GM18951 (cell line): ENCODE measurements around the gene NOL8.

Source experiments
- POLR2A ChIP-seq: IDR thresholded peaks from 4 replicates; pipeline ENCODE4 v1.6.1; 2011; ENCODE audit warnings: mild to moderate bottlenecking; ENCODE audit not compliant: insufficient read length, insufficient read depth; ENCODE audit errors: extremely low read depth
- in situ Hi-C: fragments of 300-500 bp; cut with MboI; formaldehyde crosslinking; loops from one replicate; pipeline ENCODE4 v1.12.0; 2022; ENCODE audit warnings: low sequenced_read_pairs, mixed read lengths, inconsistent platforms; ENCODE audit not compliant: unreplicated experiment

NOL8 gene

DNA sequence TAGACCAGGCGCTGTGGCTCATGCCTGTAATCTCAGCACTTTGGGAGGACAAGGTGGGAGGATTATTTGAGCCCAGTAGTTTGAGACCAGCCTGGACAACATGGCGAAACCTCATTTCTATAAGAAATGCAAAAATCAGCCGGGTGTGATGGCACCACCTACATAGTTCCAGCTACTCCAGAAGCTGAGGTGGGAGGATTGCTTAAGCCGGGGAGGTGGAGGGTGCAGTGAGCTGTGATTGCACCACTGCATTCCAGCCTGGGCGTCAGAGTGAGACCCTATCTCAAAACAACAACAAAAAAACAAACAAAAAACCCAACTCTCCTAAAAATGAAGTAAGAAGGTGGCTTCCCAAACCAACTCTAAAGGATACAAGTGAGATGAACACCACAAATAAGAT, 54.6 kb downstream of the NOL8 start:
- in situ Hi-C loops = loop anchor here (25.0 kb wide), 1 partner anchor 133 kb away; no protein-coding TSS in a partner anchor
- no peak for TF ChIP-seq POLR2A

GRCh38 chr9:92266486-92266885, 58.7 kb downstream of the NOL8 start:
- TF ChIP-seq POLR2A = no peak
- in situ Hi-C loops = loop anchor here (25.0 kb wide), 1 partner anchor 129 kb away; no protein-coding TSS in a partner anchor

- in situ Hi-C loops = loop anchor here (25.0 kb wide), 1 partner anchor 128 kb away; no protein-coding TSS in a partner anchor
- TF ChIP-seq POLR2A = no peak
Observed at GRCh38 chr9:92265154-92265553, 60.0 kb downstream of the NOL8 start.

- no peak for TF ChIP-seq POLR2A
- in situ Hi-C loops = loop anchor here (25.0 kb wide), 1 partner anchor 126 kb away; no protein-coding TSS in a partner anchor
Observed at GRCh38 chr9:92263131-92263530, 62.0 kb downstream of the NOL8 start.

DNA sequence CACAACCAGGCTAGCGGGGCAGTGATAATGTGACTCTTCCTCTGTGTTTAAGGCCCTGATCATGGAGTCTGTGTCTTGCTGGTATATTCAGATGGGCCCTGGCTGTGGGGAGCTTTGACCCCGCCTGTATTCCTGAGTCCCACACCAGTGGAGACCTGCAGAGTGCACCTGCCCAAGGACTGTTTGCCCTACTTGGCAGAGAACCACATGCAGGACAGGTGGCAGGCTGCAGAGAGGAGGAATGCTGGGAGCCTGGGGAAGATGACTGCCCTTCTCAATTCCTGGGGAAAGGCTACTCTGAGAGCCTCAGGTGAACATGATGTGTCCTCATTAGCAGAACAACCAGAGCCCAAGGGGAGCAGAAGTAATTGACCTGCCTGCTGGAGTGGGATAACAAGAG, 67.8 kb downstream of the NOL8 start:
- no peak for TF ChIP-seq POLR2A
- in situ Hi-C loops = loop anchor here (25.0 kb wide), 1 partner anchor 120 kb away; no protein-coding TSS in a partner anchor

GRCh38 chr9:92254381-92255337, 70.5 kb downstream of the NOL8 start:
- no peak for TF ChIP-seq POLR2A
- in situ Hi-C loops = loop anchor here (25.0 kb wide), 1 partner anchor 117 kb away; no protein-coding TSS in a partner anchor

GRCh38 chr9:92253656-92254055, 71.5 kb downstream of the NOL8 start:
- no peak for TF ChIP-seq POLR2A
- in situ Hi-C loops = loop anchor here (25.0 kb wide), 1 partner anchor 116 kb away; no protein-coding TSS in a partner anchor

DNA sequence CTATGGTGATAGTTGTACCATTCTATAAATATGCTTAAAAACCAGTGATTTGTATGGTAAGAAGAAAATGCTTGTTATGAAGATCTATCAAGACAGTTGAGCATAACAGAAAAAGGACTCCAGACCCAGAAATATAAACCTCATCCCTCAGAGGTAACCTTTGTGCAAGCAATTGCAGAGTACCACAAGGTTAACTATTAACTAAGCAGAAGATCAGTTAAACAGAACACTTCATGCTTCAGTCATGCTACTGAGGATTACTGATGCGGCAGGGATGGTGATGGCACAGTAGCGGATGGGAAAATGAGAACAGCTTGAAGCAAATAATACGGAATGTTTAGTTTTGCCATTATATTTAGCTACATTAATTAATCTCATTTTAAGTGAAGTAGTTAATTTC, 77.2 kb downstream of the NOL8 start:
- in situ Hi-C loops = no loop called here
- TF ChIP-seq POLR2A = no peak
